Activated naive CD8-positive, alpha-beta T cell (primary cell): ENCODE results near the gene IL7R.
"Not testable (repeated sequence)": the region's sequence is repeated elsewhere in the genome, so short reads cannot be mapped to it uniquely, and the experiment has no call there.

ENCODE experiments used
- H3K27ac Mint-ChIP-seq: one replicate; pipeline ENCODE4 v1.8.0; 2021; ENCODE audit warnings: mixed read lengths
- H3K27me3 Mint-ChIP-seq: one replicate; pipeline ENCODE4 v1.8.0; 2021; ENCODE audit warnings: mixed read lengths
- H3K36me3 Mint-ChIP-seq: one replicate; pipeline ENCODE4 v1.8.0; 2021; ENCODE audit warnings: mixed read lengths
- H3K4me1 Mint-ChIP-seq: one replicate; pipeline ENCODE4 v1.8.0; 2021; ENCODE audit warnings: low read depth, mixed read lengths
- H3K4me3 Mint-ChIP-seq: one replicate; pipeline ENCODE4 v1.8.0; 2021; ENCODE audit warnings: mild to moderate bottlenecking, mixed read lengths
- H3K9me3 Mint-ChIP-seq: one replicate; pipeline ENCODE4 v1.8.0; 2021; ENCODE audit warnings: low read depth, mixed read lengths

IL7R gene

GRCh38 chr5:35852773-35853172 is 3.9 kb upstream of the IL7R start:
- Mint-ChIP-seq H3K4me1 (peaks cover 86% of the 10 kb centered on the region), H3K36me3 (peaks cover under 1% of the 10 kb centered on the region), H3K4me3 (peak overlapping the region; percentile 93), H3K27me3 (no peaks in the 10 kb centered on the region), H3K27ac (peak overlapping the region; percentile 99), H3K9me3 (no peaks in the 10 kb centered on the region)

DNA sequence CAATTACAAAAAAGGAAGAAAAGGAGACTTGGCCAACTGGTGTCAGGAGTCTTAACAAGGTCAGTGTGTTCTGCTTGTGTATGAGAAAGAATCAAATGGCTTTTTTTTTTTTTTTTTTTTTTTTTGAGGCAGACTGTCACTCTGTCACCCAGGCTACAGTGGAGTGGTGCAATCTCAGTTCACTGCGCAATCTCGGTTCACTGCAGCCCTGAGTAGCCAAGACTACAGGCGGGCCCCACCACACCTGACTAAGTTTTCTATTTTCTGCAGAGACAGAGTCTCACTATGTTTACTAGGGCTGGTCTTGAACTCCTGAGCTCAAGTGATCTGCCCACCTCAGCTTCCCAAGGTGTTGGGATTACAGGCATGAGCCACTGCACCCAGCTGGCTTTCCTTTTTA is 3.1 kb upstream of the IL7R start:
- Mint-ChIP-seq H3K9me3 (no peaks in the 10 kb centered on the region), H3K4me3 (peak overlapping the region; percentile 93), H3K27me3 (no peaks in the 10 kb centered on the region), H3K27ac (peak overlapping the region; percentile 99), H3K36me3 (no peaks in the 10 kb centered on the region), H3K4me1 (peaks cover 85% of the 10 kb centered on the region)

DNA sequence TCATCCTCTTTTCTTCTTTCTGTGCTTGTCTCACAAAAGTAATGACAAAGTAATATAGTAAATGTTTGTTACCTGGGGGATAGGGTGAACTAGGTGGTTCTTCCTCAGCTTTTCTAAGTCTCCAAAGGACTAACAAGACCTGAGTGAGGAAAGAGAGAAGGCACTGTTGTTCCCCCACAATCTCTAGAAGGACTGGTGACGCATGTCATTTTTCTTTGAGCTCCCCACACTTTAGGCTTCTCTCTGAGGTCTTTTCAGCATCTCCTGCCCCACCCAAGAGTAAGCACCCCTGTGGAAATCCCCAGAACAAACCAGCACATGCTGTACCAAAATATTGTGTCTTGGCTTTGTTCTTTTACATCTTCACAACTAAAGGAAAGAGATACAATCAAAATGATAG is 2.4 kb upstream of the IL7R start:
- no peaks in the 10 kb centered on the region for H3K27me3 Mint-ChIP-seq
- H3K4me3 Mint-ChIP-seq, result peak overlapping the region; percentile 93
- H3K4me1 Mint-ChIP-seq, result peaks cover 89% of the 10 kb centered on the region
- H3K9me3 Mint-ChIP-seq, result no peaks in the 10 kb centered on the region
- H3K27ac Mint-ChIP-seq, result peak overlapping the region; percentile 99
- H3K36me3 Mint-ChIP-seq, result peaks cover 5% of the 10 kb centered on the region

GRCh38 chr5:35855187-35855586 is 1.5 kb upstream of the IL7R start:
- Mint-ChIP-seq H3K4me3 (peak overlapping the region; percentile 93), H3K27me3 (no peaks in the 10 kb centered on the region), H3K36me3 (peaks cover 10% of the 10 kb centered on the region), H3K27ac (peak overlapping the region; percentile 99), H3K4me1 (peaks cover 89% of the 10 kb centered on the region), H3K9me3 (no peaks in the 10 kb centered on the region)

- not testable (repeated sequence) for H3K9me3 Mint-ChIP-seq, H3K27me3 Mint-ChIP-seq
- Mint-ChIP-seq H3K27ac (peak overlapping the region; percentile 99), H3K36me3 (peaks cover 20% of the 10 kb centered on the region), H3K4me3 (peak overlapping the region; percentile 90), H3K4me1 (peaks cover 89% of the 10 kb centered on the region)
These were observed 416 bp upstream of the IL7R start for GRCh38 chr5:35856186-35856764.

DNA sequence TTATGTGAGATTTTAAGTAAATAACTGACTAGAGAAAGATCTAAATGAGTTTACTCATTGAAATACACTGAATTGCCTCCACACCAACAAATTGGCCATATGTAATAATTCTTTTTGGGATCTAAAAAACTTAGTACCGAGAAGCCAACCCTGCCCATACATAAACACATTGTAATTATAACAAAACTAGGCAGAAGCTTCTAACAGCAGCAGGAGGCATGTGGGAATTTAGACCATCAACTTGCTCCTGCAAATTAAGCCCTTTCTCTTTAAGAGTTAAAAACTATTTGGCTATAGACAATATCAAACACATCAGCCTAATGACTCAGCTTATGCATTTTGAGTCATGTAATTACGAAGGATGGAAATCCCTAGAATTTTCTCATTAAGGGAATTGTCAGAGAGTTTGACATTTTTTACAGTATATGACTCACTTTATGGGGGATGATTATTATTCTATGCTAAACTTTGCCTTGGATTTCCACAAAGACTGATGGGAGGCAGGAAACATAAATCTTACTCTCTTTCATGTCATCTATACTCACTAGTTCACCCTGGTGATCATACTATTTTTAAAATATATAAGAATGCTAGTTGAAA is 1.0 kb downstream of the IL7R start:
- H3K36me3 Mint-ChIP-seq, result peaks cover 31% of the 10 kb centered on the region
- peak overlapping the region; percentile 90 for H3K4me3 Mint-ChIP-seq
- peaks cover 90% of the 10 kb centered on the region for H3K4me1 Mint-ChIP-seq
- no peaks in the 10 kb centered on the region for H3K9me3 Mint-ChIP-seq
- H3K27ac Mint-ChIP-seq, result peak overlapping the region; percentile 99
- no peaks in the 10 kb centered on the region for H3K27me3 Mint-ChIP-seq

DNA sequence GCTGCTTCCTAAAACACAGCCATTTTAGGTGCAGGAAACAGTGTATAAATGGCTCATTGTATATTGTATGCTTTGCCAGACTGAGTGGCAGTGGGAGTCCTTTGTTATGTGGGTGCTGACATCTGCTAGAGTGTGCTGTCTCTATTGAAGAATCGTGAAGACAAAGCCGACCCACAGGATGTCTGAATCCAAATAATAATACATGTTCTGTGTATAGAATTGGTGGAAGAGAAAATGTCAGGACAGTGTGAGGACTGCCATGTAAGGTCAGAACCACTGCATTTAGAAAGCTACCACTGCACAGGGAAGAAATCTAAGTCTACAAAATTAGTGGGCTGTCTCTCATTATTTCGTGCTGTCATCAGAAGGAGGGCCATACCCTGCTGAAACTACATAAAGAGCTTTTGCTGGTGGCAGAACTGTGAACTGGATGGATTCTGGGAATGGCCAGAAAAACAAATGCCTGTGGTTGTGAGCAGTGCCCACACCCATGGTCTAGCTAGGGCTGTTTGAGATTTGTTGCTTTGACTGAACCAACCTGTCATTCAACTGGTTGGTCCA is 2.5 kb downstream of the IL7R start:
- peaks cover 89% of the 10 kb centered on the region for H3K4me1 Mint-ChIP-seq
- peaks cover 44% of the 10 kb centered on the region for H3K36me3 Mint-ChIP-seq
- no peaks in the 10 kb centered on the region for H3K27me3 Mint-ChIP-seq
- peak overlapping the region; percentile 85 for H3K4me3 Mint-ChIP-seq
- H3K9me3 Mint-ChIP-seq, result no peaks in the 10 kb centered on the region
- H3K27ac Mint-ChIP-seq, result peak overlapping the region; percentile 94

DNA sequence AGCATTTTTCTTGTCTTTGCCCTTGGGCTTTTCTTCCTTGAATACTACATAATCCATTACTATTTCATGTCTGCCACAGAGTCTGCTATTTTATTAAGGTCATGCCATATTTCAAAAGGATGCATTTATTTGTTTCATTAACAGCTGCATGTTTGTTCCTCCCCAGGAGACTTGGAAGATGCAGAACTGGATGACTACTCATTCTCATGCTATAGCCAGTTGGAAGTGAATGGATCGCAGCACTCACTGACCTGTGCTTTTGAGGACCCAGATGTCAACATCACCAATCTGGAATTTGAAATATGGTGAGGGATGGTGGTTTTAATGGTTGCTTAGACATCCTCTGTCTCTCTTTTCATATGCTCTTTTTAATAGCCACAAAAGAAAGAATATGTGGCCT is 4.0 kb downstream of the IL7R start:
- H3K4me3 Mint-ChIP-seq, result peak overlapping the region; percentile 85
- H3K4me1 Mint-ChIP-seq, result peaks cover 88% of the 10 kb centered on the region
- peaks cover 55% of the 10 kb centered on the region for H3K36me3 Mint-ChIP-seq
- peak overlapping the region; percentile 94 for H3K27ac Mint-ChIP-seq
- no peaks in the 10 kb centered on the region for H3K27me3 Mint-ChIP-seq
- H3K9me3 Mint-ChIP-seq, result no peaks in the 10 kb centered on the region

GRCh38 chr5:35861718-35862117 is 5.0 kb downstream of the IL7R start:
- Mint-ChIP-seq H3K9me3 (no peaks in the 10 kb centered on the region), H3K4me3 (peak overlapping the region; percentile 85), H3K27ac (peak overlapping the region; percentile 94), H3K4me1 (peaks cover 87% of the 10 kb centered on the region), H3K36me3 (peaks cover 57% of the 10 kb centered on the region), H3K27me3 (no peaks in the 10 kb centered on the region)

DNA sequence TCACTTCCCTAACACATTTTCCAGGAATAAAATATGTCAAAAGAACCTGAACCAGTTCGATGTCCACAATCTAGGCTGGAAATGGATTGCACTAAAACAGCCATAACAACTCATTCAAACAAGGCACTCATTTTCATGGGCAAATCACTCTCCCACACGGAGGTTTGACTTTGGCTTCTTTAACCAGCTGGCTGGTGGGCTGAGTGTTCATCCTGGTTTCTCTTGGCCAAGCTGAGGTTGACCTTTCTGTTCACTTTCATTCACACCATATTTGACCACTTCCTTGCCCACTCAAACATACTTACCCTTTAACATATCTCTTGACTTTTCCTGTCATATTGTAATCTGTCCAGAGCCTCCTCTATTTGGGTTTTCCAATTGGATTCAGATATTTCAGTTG is 5.4 kb downstream of the IL7R start:
- H3K27me3 Mint-ChIP-seq, result no peaks in the 10 kb centered on the region
- H3K4me3 Mint-ChIP-seq, result peak overlapping the region; percentile 85
- H3K27ac Mint-ChIP-seq, result peak overlapping the region; percentile 94
- H3K9me3 Mint-ChIP-seq, result no peaks in the 10 kb centered on the region
- H3K36me3 Mint-ChIP-seq, result peaks cover 59% of the 10 kb centered on the region
- peaks cover 86% of the 10 kb centered on the region for H3K4me1 Mint-ChIP-seq

DNA sequence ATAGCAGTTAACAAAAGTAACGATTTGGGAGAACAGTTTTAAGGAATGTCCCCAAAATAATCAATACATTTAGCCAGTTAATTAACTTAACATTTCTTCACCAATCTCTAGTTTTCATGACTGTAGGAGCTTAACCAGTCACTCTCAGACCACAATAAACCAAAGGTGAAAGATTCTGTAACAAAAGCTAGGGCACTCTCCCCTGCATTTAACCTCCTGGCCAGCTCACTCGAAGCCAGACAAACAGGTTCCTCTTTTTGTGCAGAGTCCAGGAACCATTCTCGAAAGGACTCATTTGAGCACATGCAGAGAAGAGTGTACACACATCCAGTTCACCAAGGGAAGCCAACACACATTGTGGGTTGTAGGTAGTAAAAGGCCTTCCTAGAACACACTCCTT is 6.5 kb downstream of the IL7R start:
- no peaks in the 10 kb centered on the region for H3K27me3 Mint-ChIP-seq

GRCh38 chr5:35867998-35868397 is 11.3 kb downstream of the IL7R start:
- Mint-ChIP-seq H3K27ac (peak overlapping the region; percentile 91), H3K27me3 (no peaks in the 10 kb centered on the region), H3K36me3 (peaks cover 65% of the 10 kb centered on the region), H3K9me3 (no peaks in the 10 kb centered on the region), H3K4me1 (peaks cover 87% of the 10 kb centered on the region), H3K4me3 (peak overlapping the region; percentile 38)

More for the DNA sequence above, 6.5 kb downstream of the IL7R start:
- H3K9me3 Mint-ChIP-seq, result no peaks in the 10 kb centered on the region
- peak overlapping the region; percentile 94 for H3K27ac Mint-ChIP-seq
- peaks cover 64% of the 10 kb centered on the region for H3K36me3 Mint-ChIP-seq
- peak overlapping the region; percentile 85 for H3K4me3 Mint-ChIP-seq
- peaks cover 88% of the 10 kb centered on the region for H3K4me1 Mint-ChIP-seq

- Mint-ChIP-seq H3K36me3 (peaks cover 66% of the 10 kb centered on the region), H3K4me1 (peaks cover 89% of the 10 kb centered on the region), H3K27ac (peak overlapping the region; percentile 91), H3K9me3 (no peaks in the 10 kb centered on the region), H3K4me3 (no peak overlapping the region), H3K27me3 (no peaks in the 10 kb centered on the region)
These were observed 13.1 kb downstream of the IL7R start for GRCh38 chr5:35869685-35870277.

- H3K9me3 Mint-ChIP-seq, result no peaks in the 10 kb centered on the region
- H3K36me3 Mint-ChIP-seq, result peaks cover 66% of the 10 kb centered on the region
- peak overlapping the region; percentile 91 for H3K27ac Mint-ChIP-seq
- H3K4me1 Mint-ChIP-seq, result peaks cover 89% of the 10 kb centered on the region
- no peaks in the 10 kb centered on the region for H3K27me3 Mint-ChIP-seq
- H3K4me3 Mint-ChIP-seq, result peak overlapping the region; percentile 27
These were observed 13.9 kb downstream of the IL7R start for GRCh38 chr5:35870605-35871004.

- peak overlapping the region; percentile 33 for H3K4me3 Mint-ChIP-seq
- H3K27ac Mint-ChIP-seq, result peak overlapping the region; percentile 94
- H3K36me3 Mint-ChIP-seq, result peaks cover 64% of the 10 kb centered on the region
- no peaks in the 10 kb centered on the region for H3K27me3 Mint-ChIP-seq
- H3K9me3 Mint-ChIP-seq, result peaks cover 14% of the 10 kb centered on the region
- peaks cover 92% of the 10 kb centered on the region for H3K4me1 Mint-ChIP-seq
These were observed 19.8 kb downstream of the IL7R start for GRCh38 chr5:35876454-35876853.
